ENCODE data around the gene LRRC72. TPM values are rescaled to one million over a fixed set of nuclear protein-coding genes. Genes with fewer than 3 reads are reported as not detected.
A peak's percentile ranks its signal among the peaks of the same experiment; 100 is the strongest.

LRRC72 gene
- total and polyA plus RNA-seq, 9 of the 15 experiments (the other 6 are each of a cell fraction or from before 2014, with no cell fraction given): 0.10 TPM; not detected in 8

GRCh38 chr7:16493266-16493665, 33.4 kb upstream of the LRRC72 start (continued):
- TF ChIP-seq SRSF9 (IDR thresholded peaks at IDR 0.05; ENCODE audit: borderline replicate concordance, low read depth, low read length) (no peak), BCL6 (CRISPR knock-in tag; IDR thresholded peaks at IDR 0.05) (no peak), ZNF311 (CRISPR knock-in tag; IDR thresholded peaks at IDR 0.05) (peak; percentile 21; the same call in 1 of the 2 replicates), CBX5 (IDR thresholded peaks at IDR 0.05; ENCODE audit: borderline replicate concordance, low read depth) (no peak), ZNF77 (CRISPR knock-in tag; IDR thresholded peaks at IDR 0.05) (no peak), ZNF609 (CRISPR knock-in tag; IDR thresholded peaks at IDR 0.05; ENCODE audit: borderline replicate concordance) (no peak), RBBP5 (IDR thresholded peaks at IDR 0.05; ENCODE audit: borderline replicate concordance, insufficient read depth, low read length, poor library complexity, severe bottlenecking) (no peak), ZNF354B (CRISPR knock-in tag; IDR thresholded peaks at IDR 0.05) (no peak), RFX1 (IDR thresholded peaks at IDR 0.05) (no peak), ZNF518B (CRISPR knock-in tag; IDR thresholded peaks at IDR 0.05) (no peak), TRIM28 (IDR thresholded peaks at IDR 0.05) (no peak), POLR3G (IDR thresholded peaks at IDR 0.05; ENCODE audit: extremely low read depth, insufficient read length, insufficient replicate concordance) (no peak)
- TF ChIP-seq, protein P1, sequence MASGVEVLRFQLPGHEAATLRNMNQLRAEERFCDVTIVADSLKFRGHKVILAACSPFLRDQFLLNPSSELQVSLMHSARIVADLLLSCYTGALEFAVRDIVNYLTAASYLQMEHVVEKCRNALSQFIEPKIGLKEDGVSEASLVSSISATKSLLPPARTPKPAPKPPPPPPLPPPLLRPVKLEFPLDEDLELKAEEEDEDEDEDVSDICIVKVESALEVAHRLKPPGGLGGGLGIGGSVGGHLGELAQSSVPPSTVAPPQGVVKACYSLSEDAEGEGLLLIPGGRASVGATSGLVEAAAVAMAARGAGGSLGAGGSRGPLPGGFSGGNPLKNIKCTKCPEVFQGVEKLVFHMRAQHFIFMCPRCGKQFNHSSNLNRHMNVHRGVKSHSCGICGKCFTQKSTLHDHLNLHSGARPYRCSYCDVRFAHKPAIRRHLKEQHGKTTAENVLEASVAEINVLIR (CRISPR knock-in tag; IDR thresholded peaks at IDR 0.05): no peak
- TF ChIP-seq, protein P2, sequence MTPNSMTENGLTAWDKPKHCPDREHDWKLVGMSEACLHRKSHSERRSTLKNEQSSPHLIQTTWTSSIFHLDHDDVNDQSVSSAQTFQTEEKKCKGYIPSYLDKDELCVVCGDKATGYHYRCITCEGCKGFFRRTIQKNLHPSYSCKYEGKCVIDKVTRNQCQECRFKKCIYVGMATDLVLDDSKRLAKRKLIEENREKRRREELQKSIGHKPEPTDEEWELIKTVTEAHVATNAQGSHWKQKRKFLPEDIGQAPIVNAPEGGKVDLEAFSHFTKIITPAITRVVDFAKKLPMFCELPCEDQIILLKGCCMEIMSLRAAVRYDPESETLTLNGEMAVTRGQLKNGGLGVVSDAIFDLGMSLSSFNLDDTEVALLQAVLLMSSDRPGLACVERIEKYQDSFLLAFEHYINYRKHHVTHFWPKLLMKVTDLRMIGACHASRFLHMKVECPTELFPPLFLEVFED (CRISPR knock-in tag; conservative IDR thresholded peaks at IDR 0.05): no peak
- TF ChIP-seq, protein P3, sequence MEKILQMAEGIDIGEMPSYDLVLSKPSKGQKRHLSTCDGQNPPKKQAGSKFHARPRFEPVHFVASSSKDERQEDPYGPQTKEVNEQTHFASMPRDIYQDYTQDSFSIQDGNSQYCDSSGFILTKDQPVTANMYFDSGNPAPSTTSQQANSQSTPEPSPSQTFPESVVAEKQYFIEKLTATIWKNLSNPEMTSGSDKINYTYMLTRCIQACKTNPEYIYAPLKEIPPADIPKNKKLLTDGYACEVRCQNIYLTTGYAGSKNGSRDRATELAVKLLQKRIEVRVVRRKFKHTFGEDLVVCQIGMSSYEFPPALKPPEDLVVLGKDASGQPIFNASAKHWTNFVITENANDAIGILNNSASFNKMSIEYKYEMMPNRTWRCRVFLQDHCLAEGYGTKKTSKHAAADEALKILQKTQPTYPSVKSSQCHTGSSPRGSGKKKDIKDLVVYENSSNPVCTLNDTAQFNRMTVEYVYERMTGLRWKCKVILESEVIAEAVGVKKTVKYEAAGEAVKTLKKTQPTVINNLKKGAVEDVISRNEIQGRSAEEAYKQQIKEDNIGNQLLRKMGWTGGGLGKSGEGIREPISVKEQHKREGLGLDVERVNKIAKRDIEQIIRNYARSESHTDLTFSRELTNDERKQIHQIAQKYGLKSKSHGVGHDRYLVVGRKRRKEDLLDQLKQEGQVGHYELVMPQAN (IDR thresholded peaks at IDR 0.05; ENCODE audit: borderline replicate concordance): no peak
